GM18519 (cell line): Measurements from ENCODE around the gene MOCS2.
A peak's percentile ranks its signal among the peaks of the same experiment; 100 is the strongest.
"Not testable (repeated sequence)": the region's sequence is repeated elsewhere in the genome, so short reads cannot be mapped to it uniquely, and the experiment has no call there.

Source experiments
- ATAC-seq: cut with Tn5 transposase; IDR thresholded peaks from one replicate; pipeline ENCODE4 v1.9.1; 2021; ENCODE audit warnings: mild to moderate bottlenecking, moderate library complexity; ENCODE audit not compliant: unreplicated experiment, low FRiP score

The MOCS2 gene

GRCh38 chr5:53109443-53110127 is at the start of gene MOCS2:
MOCS2 (minus strand) TSS chr5:53109757; CDS start chr5:53107174, 2,583 bp downstream.
- ATAC-seq: peak; percentile 92

GRCh38 chr5:53151713-53152458 is 42.3 kb upstream of the MOCS2 start:
- ATAC-seq: no peak

- no peak for ATAC-seq
These were observed 23.5 kb upstream of the MOCS2 start for GRCh38 chr5:53133020-53133419.

GRCh38 chr5:53130266-53130665 is 20.7 kb upstream of the MOCS2 start:
- no peak for ATAC-seq

- ATAC-seq: no peak
These were observed 18.9 kb upstream of the MOCS2 start for GRCh38 chr5:53128481-53128880.

GRCh38 chr5:53127107-53127506 is 17.6 kb upstream of the MOCS2 start:
- ATAC-seq: no peak

- ATAC-seq: no peak
These were observed 17.0 kb upstream of the MOCS2 start for GRCh38 chr5:53126521-53126920.

- ATAC-seq: no peak
These were observed 14.1 kb upstream of the MOCS2 start for GRCh38 chr5:53123702-53124101.

- no peak for ATAC-seq
These were observed 10.6 kb upstream of the MOCS2 start for GRCh38 chr5:53120165-53120564.

- ATAC-seq: no peak
These were observed 9.3 kb upstream of the MOCS2 start for GRCh38 chr5:53118879-53119278.

- no peak for ATAC-seq
These were observed 7.0 kb upstream of the MOCS2 start for GRCh38 chr5:53116597-53116996.

GRCh38 chr5:53114988-53115387 is 5.4 kb upstream of the MOCS2 start:
- no peak for ATAC-seq

GRCh38 chr5:53113947-53114346 is 4.4 kb upstream of the MOCS2 start:
- ATAC-seq: no peak

- ATAC-seq: no peak
These were observed 3.4 kb upstream of the MOCS2 start for GRCh38 chr5:53112909-53113308.

GRCh38 chr5:53112307-53112706 is 2.8 kb upstream of the MOCS2 start:
- ATAC-seq: not testable (repeated sequence)

GRCh38 chr5:53111139-53111538 is 1.6 kb upstream of the MOCS2 start:
- no peak for ATAC-seq

- ATAC-seq: no peak
These were observed 599 bp upstream of the MOCS2 start for GRCh38 chr5:53110156-53110555.

- ATAC-seq: peak; percentile 5
These were observed 508 bp downstream of the MOCS2 start for GRCh38 chr5:53109056-53109442.

GRCh38 chr5:53105611-53106300 is 3.8 kb downstream of the MOCS2 start:
- no peak for ATAC-seq

GRCh38 chr5:53100606-53101005 is 9.0 kb downstream of the MOCS2 start:
- ATAC-seq: no peak

- no peak for ATAC-seq
These were observed 10.0 kb downstream of the MOCS2 start for GRCh38 chr5:53099546-53099945.
